ENCODE data around the gene SLCO4A1.
A peak's percentile ranks its signal among the peaks of the same experiment; 100 is the strongest.

SLCO4A1 gene

DNA sequence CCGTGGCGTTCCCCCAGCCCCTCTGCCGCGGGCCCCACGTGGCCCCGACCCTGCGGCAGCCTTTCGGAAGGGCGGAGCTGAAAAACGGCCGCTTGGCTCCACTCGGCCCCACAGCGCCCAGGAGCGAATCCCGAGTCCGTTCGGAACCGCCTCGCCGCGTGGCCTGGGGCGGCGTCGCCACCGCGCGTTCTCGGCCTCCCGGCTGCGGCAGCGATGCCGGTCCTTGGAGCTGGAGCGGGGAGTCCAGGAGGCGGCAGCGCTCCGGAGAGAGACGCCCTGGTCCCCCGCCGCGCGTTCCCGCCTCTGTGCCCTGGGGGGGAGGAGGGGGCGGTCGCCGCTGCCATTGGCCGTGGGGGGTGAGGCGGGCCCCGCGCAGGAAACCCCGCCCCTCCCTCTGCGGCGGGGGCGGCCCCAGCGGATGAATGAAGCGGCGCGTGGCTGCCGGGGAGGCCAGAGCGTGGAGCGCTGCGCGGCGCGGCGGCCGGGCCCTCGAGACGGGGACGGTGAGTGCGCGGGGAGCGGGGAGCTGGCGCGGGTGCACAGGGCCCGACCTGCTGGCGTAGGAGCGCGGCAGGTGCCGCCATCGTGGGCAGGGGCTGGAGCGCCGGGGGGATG lies at the start of gene SLCO4A1:
Gene SLCO4A1 (plus strand): TSS at position 453 of the 615 bp plus-strand sequence. CDS start 13,952 bp downstream, outside the sequence.
- Histone ChIP-seq H3K27ac (ENCODE audit: low read depth, low read length) (peak within 1 kb of the TSS; percentile 37), H3K27me3 (ENCODE audit: control insufficient read depth in 1 of 2, insufficient read depth in 2 of 2, low read length in 2 of 2) (peaks cover 2 to 4% of the 10 kb centered on the region in 2 donors), H3K4me1 (ENCODE audit: control insufficient read depth in 1 of 2, insufficient read depth in 2 of 2, low read length in 2 of 2) (peaks cover 46 to 48% of the 10 kb centered on the region in 2 donors), H3K36me3 (ENCODE audit: control insufficient read depth in 1 of 2, insufficient read depth in 2 of 2, low read length in 2 of 2) (no peaks in the 10 kb centered on the region), H3K9me3 (ENCODE audit: control insufficient read depth in 1 of 2, low read length in 2 of 2) (no peaks in the 10 kb centered on the region), H3K4me3 (ENCODE audit: low read depth in 1 of 2, low read length in 2 of 2) (peak within 1 kb of the TSS; percentile 60 to 68), H3K9ac (ENCODE audit: low read depth in 1 of 2, low read length in 2 of 2) (peak within 1 kb of the TSS; percentile 42 to 73)

- Histone ChIP-seq H3K27me3 (ENCODE audit: control insufficient read depth in 1 of 2, insufficient read depth in 2 of 2, low read length in 2 of 2) (peaks cover 18 to 30% of the 10 kb centered on the region in 2 donors), H3K9ac (ENCODE audit: low read depth in 1 of 2, low read length in 2 of 2) (no peak overlapping the region), H3K9me3 (ENCODE audit: control insufficient read depth in 1 of 2, low read length in 2 of 2) (no peaks in the 10 kb centered on the region), H3K4me3 (ENCODE audit: low read depth in 1 of 2, low read length in 2 of 2) (no peak overlapping the region), H3K36me3 (ENCODE audit: control insufficient read depth in 1 of 2, insufficient read depth in 2 of 2, low read length in 2 of 2) (no peaks in the 10 kb centered on the region), H3K4me1 (ENCODE audit: control insufficient read depth in 1 of 2, insufficient read depth in 2 of 2, low read length in 2 of 2) (peaks cover 3 to 6% of the 10 kb centered on the region in 2 donors), H3K27ac (ENCODE audit: low read depth, low read length) (no peak overlapping the region)
Observed at GRCh38 chr20:62592506-62593177, 49.7 kb upstream of the SLCO4A1 start.

DNA sequence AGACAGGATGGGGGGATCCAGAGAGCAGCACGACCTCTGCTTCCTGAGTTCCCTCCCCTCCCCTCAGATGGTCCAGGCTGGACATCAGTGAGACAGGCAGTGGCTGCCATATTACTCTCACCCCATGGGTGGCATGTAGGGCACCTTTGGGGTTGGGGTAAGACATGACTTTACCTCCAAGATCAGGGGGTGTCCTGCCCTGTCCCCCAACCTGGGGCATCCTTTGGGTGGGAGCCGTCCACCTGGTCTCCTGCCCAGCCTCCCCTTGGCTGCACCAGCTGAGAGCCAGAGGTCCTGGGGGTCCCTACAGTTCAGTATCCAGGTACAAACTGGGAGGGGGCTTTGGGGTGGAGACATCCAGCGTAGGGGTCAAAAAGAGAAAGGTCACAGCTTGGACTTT lies 48.7 kb upstream of the SLCO4A1 start:
- Histone ChIP-seq H3K27me3 (ENCODE audit: control insufficient read depth in 1 of 2, insufficient read depth in 2 of 2, low read length in 2 of 2) (peaks cover 21 to 30% of the 10 kb centered on the region in 2 donors), H3K9ac (ENCODE audit: low read depth in 1 of 2, low read length in 2 of 2) (no peak overlapping the region)

DNA sequence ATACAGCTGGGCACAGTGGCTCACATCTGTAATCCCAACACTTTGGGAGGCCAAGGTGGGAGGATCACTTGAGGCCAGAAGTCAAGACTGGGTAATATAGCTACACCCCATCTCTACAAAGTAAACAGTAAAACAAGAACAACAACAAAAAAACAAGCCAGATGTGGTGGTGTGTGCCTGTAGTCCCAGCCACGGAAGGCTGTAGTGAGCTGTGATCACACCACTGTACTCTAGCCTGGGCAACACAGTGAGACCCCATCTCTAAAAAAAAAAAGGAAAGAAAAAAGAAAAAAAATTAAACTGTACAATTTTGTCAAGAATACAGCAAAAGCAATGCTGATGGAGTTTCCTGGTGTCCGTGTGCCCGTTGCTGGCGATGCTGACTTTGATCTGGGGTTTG lies 47.2 kb upstream of the SLCO4A1 start:
- no peak overlapping the region for H3K27ac ChIP-seq (ENCODE audit: low read depth, low read length)
- peaks cover 21 to 36% of the 10 kb centered on the region in 2 donors for H3K27me3 ChIP-seq (ENCODE audit: control insufficient read depth in 1 of 2, insufficient read depth in 2 of 2, low read length in 2 of 2)
- H3K4me1 ChIP-seq (ENCODE audit: control insufficient read depth in 1 of 2, insufficient read depth in 2 of 2, low read length in 2 of 2) = peaks cover 3 to 6% of the 10 kb centered on the region in 2 donors
- H3K36me3 ChIP-seq (ENCODE audit: control insufficient read depth in 1 of 2, insufficient read depth in 2 of 2, low read length in 2 of 2) = no peaks in the 10 kb centered on the region
- H3K9me3 ChIP-seq (ENCODE audit: control insufficient read depth in 1 of 2, low read length in 2 of 2) = peaks cover 3 to 8% of the 10 kb centered on the region in 2 donors
- H3K4me3 ChIP-seq (ENCODE audit: low read depth in 1 of 2, low read length in 2 of 2) = no peak overlapping the region
- H3K9ac ChIP-seq (ENCODE audit: low read depth in 1 of 2, low read length in 2 of 2) = no peak overlapping the region

More for the DNA sequence above, 48.7 kb upstream of the SLCO4A1 start:
- no peaks in the 10 kb centered on the region for H3K36me3 ChIP-seq (ENCODE audit: control insufficient read depth in 1 of 2, insufficient read depth in 2 of 2, low read length in 2 of 2)
- no peak overlapping the region for H3K4me3 ChIP-seq (ENCODE audit: low read depth in 1 of 2, low read length in 2 of 2)
- no peak overlapping the region for H3K27ac ChIP-seq (ENCODE audit: low read depth, low read length)
- peaks cover 3 to 6% of the 10 kb centered on the region in 2 donors for H3K4me1 ChIP-seq (ENCODE audit: control insufficient read depth in 1 of 2, insufficient read depth in 2 of 2, low read length in 2 of 2)
- peaks cover under 1 to 3% of the 10 kb centered on the region in 2 donors for H3K9me3 ChIP-seq (ENCODE audit: control insufficient read depth in 1 of 2, low read length in 2 of 2)

DNA sequence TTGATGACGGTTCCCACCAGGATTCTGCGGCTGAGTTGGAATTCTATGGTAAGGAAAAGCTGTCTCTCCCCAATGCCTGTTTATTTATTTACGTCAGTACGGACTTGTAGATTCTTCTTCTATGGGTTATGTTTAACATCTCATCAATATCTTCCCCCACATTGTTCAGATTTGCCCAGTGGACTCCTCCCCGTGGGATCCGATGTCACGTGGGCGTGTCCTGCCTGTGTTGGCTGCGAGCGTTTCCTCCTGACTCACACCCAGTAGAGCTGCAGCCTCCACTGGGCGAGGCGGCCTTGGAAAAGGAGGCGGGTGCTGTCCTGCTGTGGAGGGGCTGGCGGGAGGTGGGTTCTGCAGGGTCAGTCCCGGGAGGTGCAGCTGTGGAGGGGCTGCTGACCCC lies 46.8 kb upstream of the SLCO4A1 start:
- Histone ChIP-seq H3K9ac (ENCODE audit: low read depth in 1 of 2, low read length in 2 of 2) (no peak overlapping the region), H3K27me3 (ENCODE audit: control insufficient read depth in 1 of 2, insufficient read depth in 2 of 2, low read length in 2 of 2) (peaks cover 21 to 36% of the 10 kb centered on the region in 2 donors), H3K27ac (ENCODE audit: low read depth, low read length) (no peak overlapping the region), H3K36me3 (ENCODE audit: control insufficient read depth in 1 of 2, insufficient read depth in 2 of 2, low read length in 2 of 2) (no peaks in the 10 kb centered on the region), H3K4me1 (ENCODE audit: control insufficient read depth in 1 of 2, insufficient read depth in 2 of 2, low read length in 2 of 2) (peaks cover 3 to 6% of the 10 kb centered on the region in 2 donors), H3K4me3 (ENCODE audit: low read depth in 1 of 2, low read length in 2 of 2) (no peak overlapping the region), H3K9me3 (ENCODE audit: control insufficient read depth in 1 of 2, low read length in 2 of 2) (peaks cover 3 to 8% of the 10 kb centered on the region in 2 donors)

DNA sequence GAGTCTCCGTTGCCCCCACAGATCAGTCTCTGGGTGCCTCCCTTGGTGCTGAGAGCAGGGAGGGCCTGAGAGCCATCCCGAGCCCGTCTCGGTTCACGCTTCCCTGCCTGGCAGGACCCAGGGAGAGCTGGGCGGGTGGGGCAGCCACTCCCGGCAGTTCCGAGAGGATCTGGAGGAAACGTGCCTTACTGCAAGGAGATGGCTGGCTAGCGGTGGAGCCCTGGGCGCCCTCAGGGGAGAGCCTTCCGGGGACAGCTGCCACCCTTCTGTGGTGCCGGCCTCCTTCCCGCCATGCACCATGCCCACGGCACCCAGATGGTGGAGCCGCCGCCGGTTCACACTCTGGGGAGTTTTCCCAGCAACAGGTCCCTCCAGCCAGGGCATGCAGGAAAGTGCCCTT lies 45.8 kb upstream of the SLCO4A1 start:
- H3K27me3 ChIP-seq (ENCODE audit: control insufficient read depth in 1 of 2, insufficient read depth in 2 of 2, low read length in 2 of 2) = peaks cover 21 to 42% of the 10 kb centered on the region in 2 donors
- no peak overlapping the region for H3K4me3 ChIP-seq (ENCODE audit: low read depth in 1 of 2, low read length in 2 of 2)
- H3K4me1 ChIP-seq (ENCODE audit: control insufficient read depth in 1 of 2, insufficient read depth in 2 of 2, low read length in 2 of 2) = peaks cover 3 to 6% of the 10 kb centered on the region in 2 donors
- H3K9ac ChIP-seq (ENCODE audit: low read depth in 1 of 2, low read length in 2 of 2) = no peak overlapping the region
- no peak overlapping the region for H3K27ac ChIP-seq (ENCODE audit: low read depth, low read length)
- no peaks in the 10 kb centered on the region for H3K36me3 ChIP-seq (ENCODE audit: control insufficient read depth in 1 of 2, insufficient read depth in 2 of 2, low read length in 2 of 2)
- H3K9me3 ChIP-seq (ENCODE audit: control insufficient read depth in 1 of 2, low read length in 2 of 2) = peaks cover 3 to 8% of the 10 kb centered on the region in 2 donors

DNA sequence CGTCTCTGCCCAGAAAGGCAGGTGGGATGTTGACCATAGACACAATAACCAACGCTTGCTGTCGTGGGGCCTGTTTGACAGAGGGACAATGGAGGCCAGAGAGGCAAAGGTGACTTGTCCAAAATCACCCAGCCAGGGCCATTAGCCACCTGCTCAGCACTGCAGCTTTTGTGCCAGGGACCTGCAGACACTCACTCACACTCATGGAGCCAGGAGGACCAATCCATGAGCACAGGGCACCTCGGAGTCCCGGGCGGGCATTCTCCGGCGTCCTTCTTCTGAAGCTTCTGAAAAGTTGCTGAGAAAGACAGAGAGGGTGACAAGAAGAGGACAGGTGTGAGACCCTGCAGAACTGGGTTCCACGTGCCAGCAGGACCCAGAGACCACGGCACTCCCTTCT lies 45.4 kb upstream of the SLCO4A1 start:
- peaks cover 21 to 38% of the 10 kb centered on the region in 2 donors for H3K27me3 ChIP-seq (ENCODE audit: control insufficient read depth in 1 of 2, insufficient read depth in 2 of 2, low read length in 2 of 2)
- peaks cover 3 to 8% of the 10 kb centered on the region in 2 donors for H3K9me3 ChIP-seq (ENCODE audit: control insufficient read depth in 1 of 2, low read length in 2 of 2)
- H3K36me3 ChIP-seq (ENCODE audit: control insufficient read depth in 1 of 2, insufficient read depth in 2 of 2, low read length in 2 of 2) = no peaks in the 10 kb centered on the region
- peaks cover 3 to 6% of the 10 kb centered on the region in 2 donors for H3K4me1 ChIP-seq (ENCODE audit: control insufficient read depth in 1 of 2, insufficient read depth in 2 of 2, low read length in 2 of 2)
- H3K9ac ChIP-seq (ENCODE audit: low read depth in 1 of 2, low read length in 2 of 2) = no peak overlapping the region
- no peak overlapping the region for H3K4me3 ChIP-seq (ENCODE audit: low read depth in 1 of 2, low read length in 2 of 2)
- no peak overlapping the region for H3K27ac ChIP-seq (ENCODE audit: low read depth, low read length)

- Histone ChIP-seq H3K36me3 (ENCODE audit: control insufficient read depth in 1 of 2, insufficient read depth in 2 of 2, low read length in 2 of 2) (no peaks in the 10 kb centered on the region), H3K27me3 (ENCODE audit: control insufficient read depth in 1 of 2, insufficient read depth in 2 of 2, low read length in 2 of 2) (peaks cover 21 to 43% of the 10 kb centered on the region in 2 donors), H3K9me3 (ENCODE audit: control insufficient read depth in 1 of 2, low read length in 2 of 2) (peaks cover 3 to 8% of the 10 kb centered on the region in 2 donors), H3K4me1 (ENCODE audit: control insufficient read depth in 1 of 2, insufficient read depth in 2 of 2, low read length in 2 of 2) (peaks cover 3 to 10% of the 10 kb centered on the region in 2 donors), H3K27ac (ENCODE audit: low read depth, low read length) (no peak overlapping the region), H3K4me3 (ENCODE audit: low read depth in 1 of 2, low read length in 2 of 2) (no peak overlapping the region), H3K9ac (ENCODE audit: low read depth in 1 of 2, low read length in 2 of 2) (no peak overlapping the region)
Observed at GRCh38 chr20:62597416-62598115, 44.7 kb upstream of the SLCO4A1 start.

DNA sequence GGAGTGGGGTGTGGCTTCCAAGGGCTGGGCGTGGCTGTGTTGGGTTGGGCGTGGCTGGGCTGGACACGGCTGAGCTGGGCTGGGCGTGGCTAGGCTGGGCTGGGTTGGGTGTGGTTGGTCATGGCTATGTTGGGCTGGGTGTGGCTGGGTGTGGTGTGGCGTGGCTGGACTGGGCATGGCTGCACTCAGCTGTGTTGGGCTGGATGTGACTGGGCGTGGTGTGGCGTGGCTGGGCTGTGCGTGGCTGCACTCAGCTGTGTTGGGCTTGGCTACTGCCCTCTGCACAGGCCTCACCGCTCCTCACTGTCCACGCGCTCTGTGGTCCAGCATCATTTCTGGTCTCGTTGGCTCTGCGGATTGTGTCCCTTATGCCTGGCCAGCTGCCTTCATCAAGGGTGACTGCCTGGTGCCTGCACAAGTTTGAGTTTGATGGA lies 43.5 kb upstream of the SLCO4A1 start:
- H3K27me3 ChIP-seq (ENCODE audit: control insufficient read depth in 1 of 2, insufficient read depth in 2 of 2, low read length in 2 of 2) = peaks cover 21 to 40% of the 10 kb centered on the region in 2 donors
- H3K9me3 ChIP-seq (ENCODE audit: control insufficient read depth in 1 of 2, low read length in 2 of 2) = peaks cover 3 to 8% of the 10 kb centered on the region in 2 donors
- peaks cover 11 to 18% of the 10 kb centered on the region in 2 donors for H3K4me1 ChIP-seq (ENCODE audit: control insufficient read depth in 1 of 2, insufficient read depth in 2 of 2, low read length in 2 of 2)

More for the DNA sequence above, 43.5 kb upstream of the SLCO4A1 start:
- H3K9ac ChIP-seq (ENCODE audit: low read depth in 1 of 2, low read length in 2 of 2) = no peak overlapping the region
- no peak overlapping the region for H3K4me3 ChIP-seq (ENCODE audit: low read depth in 1 of 2, low read length in 2 of 2)
- no peak overlapping the region for H3K27ac ChIP-seq (ENCODE audit: low read depth, low read length)
- no peaks in the 10 kb centered on the region for H3K36me3 ChIP-seq (ENCODE audit: control insufficient read depth in 1 of 2, insufficient read depth in 2 of 2, low read length in 2 of 2)

Measured in duodenal mucosa (tissue), 2 donors.